NCI-H2227 (cell line): ENCODE data around the gene PTPRE.

Source experiments
- DNase-seq: peaks from one replicate; lab custom pipeline; 2025; ENCODE audit not compliant: unreplicated experiment; lab: John Stamatoyannopoulos, UW

PTPRE gene

GRCh38 chr10:128068398-128069285, 161.7 kb downstream of the PTPRE start:
- no peak for DNase-seq

DNA sequence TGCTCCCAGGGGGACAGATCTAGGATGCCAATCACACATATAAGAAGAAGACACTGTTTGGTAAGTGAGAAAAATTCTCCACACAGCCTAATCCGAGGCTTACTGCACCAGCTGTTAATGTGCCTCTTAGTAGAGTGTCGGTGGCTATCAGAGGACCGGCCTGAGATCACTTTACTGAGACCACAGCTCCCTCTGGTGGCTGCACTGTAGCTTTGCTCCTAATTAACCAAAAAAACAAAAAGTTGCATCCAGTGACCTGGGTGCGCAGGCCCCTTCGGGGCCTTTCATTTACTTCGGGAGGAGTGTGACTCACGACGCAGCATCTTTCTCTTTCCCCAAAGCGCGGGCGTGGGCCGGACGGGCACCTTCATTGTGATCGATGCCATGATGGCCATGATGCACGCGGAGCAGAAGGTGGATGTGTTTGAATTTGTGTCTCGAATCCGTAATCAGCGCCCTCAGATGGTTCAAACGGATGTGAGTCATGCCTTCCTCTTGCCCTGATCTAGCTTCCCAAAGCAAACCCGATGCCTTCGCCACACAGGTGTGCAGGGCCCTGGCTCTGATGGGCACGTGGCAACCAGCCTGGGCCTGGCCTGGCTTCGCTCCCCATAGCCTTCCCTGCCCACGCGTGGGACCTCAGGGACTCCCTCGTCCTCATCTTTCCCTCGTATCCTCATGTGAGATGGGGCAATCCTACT, 162.6 kb downstream of the PTPRE start:
- peak; percentile 59 for DNase-seq

GRCh38 chr10:128070161-128070560, 163.3 kb downstream of the PTPRE start:
- no peak for DNase-seq

DNA sequence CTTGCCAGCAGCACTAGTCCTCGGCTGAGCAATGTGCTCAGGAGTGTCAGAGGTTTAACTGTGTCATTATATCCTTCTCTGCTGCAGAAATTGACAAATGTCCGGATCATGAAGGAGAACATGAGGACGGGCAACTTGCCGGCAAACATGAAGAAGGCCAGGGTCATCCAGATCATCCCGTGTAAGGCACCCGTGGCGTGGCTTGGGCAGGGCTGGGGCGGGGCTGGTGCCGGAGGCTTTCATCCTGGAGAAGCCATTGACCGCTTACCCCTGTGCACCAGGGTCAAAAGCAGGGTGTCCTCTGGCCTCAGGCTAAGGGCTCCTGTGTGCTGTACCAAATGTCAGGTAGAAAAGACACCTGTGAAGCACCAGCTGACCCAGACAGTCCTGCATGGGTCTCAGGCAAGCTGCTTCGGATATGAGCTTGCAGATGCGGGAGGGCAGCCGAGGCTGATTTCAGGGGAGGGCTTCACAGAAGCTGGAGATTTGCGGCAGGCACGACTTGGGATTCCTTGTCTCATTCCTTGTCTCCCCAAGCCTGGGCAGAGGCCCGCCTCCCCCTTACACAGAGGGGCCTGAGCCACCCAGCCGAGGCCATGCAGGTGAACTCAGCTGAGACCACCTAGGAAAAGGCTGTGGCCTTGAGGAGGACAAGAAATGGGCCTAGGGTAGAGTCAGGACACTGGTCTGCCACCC, 164.0 kb downstream of the PTPRE start:
- DNase-seq: no peak

GRCh38 chr10:128071417-128071782, 164.5 kb downstream of the PTPRE start:
- DNase-seq: no peak

- DNase-seq: no peak
Measured at GRCh38 chr10:128072046-128072445, 165.1 kb downstream of the PTPRE start.

DNA sequence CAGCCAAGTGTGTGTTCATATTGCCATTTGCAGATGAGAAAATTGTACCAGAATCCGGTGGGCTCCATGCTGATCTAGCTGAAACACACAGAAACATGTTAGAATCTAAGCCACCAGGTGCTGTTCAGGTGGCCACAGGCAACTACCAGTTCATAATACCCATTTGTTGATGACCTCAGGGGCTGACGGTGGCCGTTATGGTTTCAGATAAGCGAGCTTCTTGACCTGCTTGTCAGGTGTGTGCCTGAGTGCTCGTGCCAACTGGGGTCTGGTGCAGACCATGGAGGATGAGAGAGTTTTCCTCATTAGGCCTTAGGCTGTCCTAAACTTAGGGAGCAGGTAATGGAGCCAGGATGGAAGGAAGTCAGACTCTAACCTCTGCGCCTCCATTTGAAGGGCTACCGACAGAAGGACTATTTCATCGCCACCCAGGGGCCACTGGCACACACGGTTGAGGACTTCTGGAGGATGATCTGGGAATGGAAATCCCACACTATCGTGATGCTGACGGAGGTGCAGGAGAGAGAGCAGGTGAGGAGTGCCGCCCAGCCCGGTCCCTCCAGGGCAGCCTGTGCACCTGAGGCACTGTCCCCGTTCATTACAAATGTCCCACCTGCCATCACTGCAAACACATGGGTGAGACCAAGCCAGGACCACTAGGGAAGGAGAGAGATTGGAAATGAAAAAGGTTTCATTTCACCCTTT, 166.2 kb downstream of the PTPRE start:
- no peak for DNase-seq

DNA sequence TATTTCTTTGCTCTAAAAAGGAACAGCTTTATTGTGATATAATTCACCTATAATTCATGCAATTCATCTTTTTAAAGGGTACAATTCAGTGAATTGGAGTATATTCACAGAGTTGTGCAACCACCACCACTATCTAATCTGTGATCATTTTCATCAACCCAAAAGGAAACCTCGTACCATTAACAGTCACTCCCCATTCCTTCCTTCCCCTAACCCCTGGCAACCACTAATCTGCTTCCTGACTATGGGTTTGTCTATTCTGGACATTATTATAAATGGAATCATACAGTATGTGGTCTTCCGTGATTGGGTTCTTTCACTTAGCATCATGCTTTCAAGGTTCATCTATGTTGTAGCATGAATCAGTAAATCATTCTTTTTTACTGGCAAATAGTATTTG, 167.0 kb downstream of the PTPRE start:
- DNase-seq: no peak

- no peak for DNase-seq
Measured at GRCh38 chr10:128074589-128074988, 167.7 kb downstream of the PTPRE start.

GRCh38 chr10:128077155-128077875, 170.4 kb downstream of the PTPRE start:
- no peak for DNase-seq

GRCh38 chr10:128078136-128078969, 171.4 kb downstream of the PTPRE start:
- DNase-seq: peak; percentile 38

DNA sequence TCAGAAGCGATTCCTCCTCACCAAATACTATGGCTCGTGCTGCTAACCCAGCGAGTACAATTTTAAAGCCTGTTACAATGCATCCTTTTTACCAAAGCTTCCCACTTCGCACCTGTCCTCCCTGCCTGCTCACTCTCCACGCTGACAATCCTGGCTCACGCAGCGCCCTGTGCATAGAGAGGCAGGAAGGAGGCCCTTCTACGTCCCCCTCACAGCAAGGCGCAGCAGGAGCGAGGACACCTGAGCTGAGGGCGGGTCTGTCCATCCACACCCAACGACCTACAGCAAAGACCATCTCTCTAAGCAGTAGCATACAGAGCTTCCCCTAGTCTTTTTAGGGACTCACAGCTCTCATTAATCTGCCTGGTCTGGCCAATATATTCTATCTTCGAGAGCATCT, 173.3 kb downstream of the PTPRE start:
- no peak for DNase-seq

- DNase-seq: no peak
Measured at GRCh38 chr10:128080641-128081040, 173.7 kb downstream of the PTPRE start.

- no peak for DNase-seq
Measured at GRCh38 chr10:128081222-128081621, 174.3 kb downstream of the PTPRE start.

- DNase-seq: no peak
Measured at GRCh38 chr10:128081720-128082119, 174.8 kb downstream of the PTPRE start.

DNA sequence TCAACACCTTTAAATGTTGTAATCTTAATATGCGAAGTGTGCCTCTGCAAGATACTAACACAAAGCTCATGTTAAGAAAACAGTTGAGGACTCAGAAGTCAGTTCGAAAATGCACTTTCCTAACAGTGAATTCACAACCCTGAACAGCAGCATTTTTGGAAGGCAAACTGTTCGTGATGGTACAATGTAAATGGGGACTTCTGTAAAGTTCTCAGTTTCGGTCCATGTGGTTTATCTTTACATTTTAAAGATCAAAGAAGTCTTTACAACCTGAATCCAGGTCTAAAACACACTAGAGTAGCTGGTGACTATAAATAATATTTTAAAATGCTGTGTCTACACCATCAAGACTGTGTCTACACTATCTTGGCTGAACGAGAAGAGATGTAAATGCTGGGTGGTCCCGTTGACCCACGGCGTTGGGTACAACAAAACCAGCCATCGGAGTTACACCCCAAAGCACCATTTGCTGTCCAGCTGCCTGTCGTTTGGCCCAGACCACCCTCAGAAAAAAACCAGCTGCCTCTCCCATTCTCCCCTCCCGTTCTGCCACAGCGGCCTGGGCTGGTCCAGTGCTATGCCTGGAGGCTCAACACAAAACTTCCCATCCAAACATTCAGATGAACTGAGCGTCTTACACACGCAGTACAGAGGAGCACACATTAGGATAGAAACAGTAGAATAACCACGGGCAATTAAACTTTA, 176.4 kb downstream of the PTPRE start:
- no peak for DNase-seq

- no peak for DNase-seq
Measured at GRCh38 chr10:128084364-128084763, 177.5 kb downstream of the PTPRE start.

DNA sequence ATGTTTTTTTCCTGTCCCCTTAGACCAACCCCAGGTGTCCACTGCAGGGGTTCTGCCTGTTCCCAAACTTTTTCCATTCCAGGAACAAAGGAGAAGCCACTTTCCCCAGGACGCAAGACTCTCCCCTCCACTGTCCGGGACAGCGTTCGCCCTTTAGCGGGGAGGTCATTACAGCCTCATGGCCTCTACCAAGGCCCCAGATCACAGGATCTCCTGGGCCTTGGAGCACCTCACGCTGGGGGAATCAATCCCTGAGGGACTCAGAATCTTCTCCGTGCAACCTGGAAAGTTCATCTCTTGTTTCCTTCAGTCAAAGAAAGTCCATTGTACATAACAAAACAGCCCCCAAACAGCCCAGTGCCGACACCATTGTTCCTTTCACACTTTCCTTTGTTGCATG, 178.1 kb downstream of the PTPRE start:
- DNase-seq: no peak
